Right lung (tissue), 10 donors: ENCODE measurements around the gene ARAP1. TPM values are rescaled to one million over a fixed set of nuclear protein-coding genes. Genes with fewer than 3 reads are reported as not detected.
"Not testable (repeated sequence)": the region's sequence is repeated elsewhere in the genome, so short reads cannot be mapped to it uniquely, and the experiment has no call there.

Experiments used
- DNase-seq, 2 donors: peaks; one replicate each; pipeline ENCODE4 v3.0.0-alpha.2; 2013
- long read RNA-seq, 8 donors: transcript quantifications; one replicate each; lab custom pipeline, GENCODE V29; 2026
- polyA plus RNA-seq, 5 donors: library from polyadenylated mRNA; unstranded; fragments of 120-200 nt; gene quantifications; one replicate each; pipeline versions ENCODE4 v1.2.1 to v1.2.3, GENCODE V29; 2013; ENCODE audit warnings: inconsistent platforms in 1 of 5, low replicate concordance in 1 of 5; ENCODE audit not compliant: insufficient read length in 5 of 5, insufficient read depth in 1 of 5

ARAP1 gene
- polyA plus RNA-seq, result 100 to 1,000 TPM in 2 of 5 donors, 10 to 100 TPM in 3; 66.9 to 107 (median 89.0) TPM
- long read RNA-seq, donor 1, full-length matches to known transcripts, result 5 of 14 reads
- long read RNA-seq, donor 1, partial matches to known transcripts, result 9 of 14 reads
- long read RNA-seq, donor 1, other reads (novel, unspliced or antisense), result 0 of 14 reads
- long read RNA-seq, donor 2, full-length matches to known transcripts, result 2 of 2 reads
- long read RNA-seq, donor 2, partial matches to known transcripts, result 0 of 2 reads
- long read RNA-seq, donor 2, other reads (novel, unspliced or antisense), result 0 of 2 reads
- long read RNA-seq, donor 3, partial matches to known transcripts, result 5 of 6 reads
- long read RNA-seq, donor 3, other reads (novel, unspliced or antisense), result 0 of 6 reads
- long read RNA-seq, donor 4, full-length matches to known transcripts, result 1 of 7 reads
- long read RNA-seq, donor 4, partial matches to known transcripts, result 6 of 7 reads
- long read RNA-seq, donor 4, other reads (novel, unspliced or antisense), result 0 of 7 reads
- long read RNA-seq, donor 5, full-length matches to known transcripts, result 5 of 25 reads
- long read RNA-seq, donor 5, partial matches to known transcripts, result 20 of 25 reads
- long read RNA-seq, donor 5, other reads (novel, unspliced or antisense), result 0 of 25 reads
- long read RNA-seq, donor 6, full-length matches to known transcripts, result 6 of 16 reads
- long read RNA-seq, donor 6, partial matches to known transcripts, result 10 of 16 reads
- long read RNA-seq, donor 6, other reads (novel, unspliced or antisense), result 0 of 16 reads
- long read RNA-seq, donor 7, full-length matches to known transcripts, result 5 of 5 reads
- long read RNA-seq, donor 7, partial matches to known transcripts, result 0 of 5 reads
- long read RNA-seq, donor 7, other reads (novel, unspliced or antisense), result 0 of 5 reads
- long read RNA-seq, donor 8, full-length matches to known transcripts, result 1 of 1 reads
- long read RNA-seq, donor 8, partial matches to known transcripts, result 0 of 1 reads
- long read RNA-seq, donor 8, other reads (novel, unspliced or antisense), result 0 of 1 reads

GRCh38 chr11:72752088-72752914 is at the start of gene ARAP1:
Gene ARAP1 (minus strand): TSS chr11:72752408. CDS start chr11:72727128, 25,280 bp downstream.
- peak; percentile 74 to 75 for DNase-seq

GRCh38 chr11:72799441-72799840 is 47.2 kb upstream of the ARAP1 start:
- no peak for DNase-seq

GRCh38 chr11:72798361-72798760 is 46.2 kb upstream of the ARAP1 start:
- DNase-seq, result no peak

GRCh38 chr11:72793425-72794367 is 41.5 kb upstream of the ARAP1 start, which contains the start of gene STARD10:
Gene STARD10 (minus strand): TSS chr11:72794047. CDS start chr11:72781181, 12,866 bp downstream.
- DNase-seq, result peak; percentile 98

GRCh38 chr11:72793076-72793424 is 40.8 kb upstream of the ARAP1 start:
- no peak for DNase-seq

GRCh38 chr11:72792437-72793021 is 40.3 kb upstream of the ARAP1 start:
- DNase-seq, result no peak

GRCh38 chr11:72791228-72791627 is 39.0 kb upstream of the ARAP1 start:
- DNase-seq, result not testable (repeated sequence)

- DNase-seq, result no peak
Measured at GRCh38 chr11:72789493-72790131, 37.4 kb upstream of the ARAP1 start.

GRCh38 chr11:72788241-72788640 is 36.0 kb upstream of the ARAP1 start:
- no peak for DNase-seq

GRCh38 chr11:72787216-72788104 is 35.3 kb upstream of the ARAP1 start:
- no peak for DNase-seq

GRCh38 chr11:72786305-72787215 is 34.4 kb upstream of the ARAP1 start:
- peak in 1 of 2 donors; percentile 57 for DNase-seq

GRCh38 chr11:72784662-72785061 is 32.5 kb upstream of the ARAP1 start:
- DNase-seq, result no peak

- DNase-seq, result no peak
Measured at GRCh38 chr11:72783144-72783905, 31.1 kb upstream of the ARAP1 start.

- no peak for DNase-seq
Measured at GRCh38 chr11:72782081-72782920, 30.1 kb upstream of the ARAP1 start.
